Activated CD8-positive, alpha-beta memory T cell treated with anti-CD3 and anti-CD28 coated beads, Interleukin-2, amount 50 U/mL, for 24 hours (primary cell): ENCODE results near the gene CCDC47.
"Not testable (repeated sequence)": the region's sequence is repeated elsewhere in the genome, so short reads cannot be mapped to it uniquely, and the experiment has no call there.

ENCODE experiments used
- DNase-seq: peaks from one replicate; pipeline ENCODE4 v3.0.0-alpha.2; 2020; ENCODE audit errors: extremely low read depth

CCDC47 gene

GRCh38 chr17:63735691-63736090 lies 37.7 kb downstream of the CCDC47 start:
- DNase-seq, result no peak

DNA sequence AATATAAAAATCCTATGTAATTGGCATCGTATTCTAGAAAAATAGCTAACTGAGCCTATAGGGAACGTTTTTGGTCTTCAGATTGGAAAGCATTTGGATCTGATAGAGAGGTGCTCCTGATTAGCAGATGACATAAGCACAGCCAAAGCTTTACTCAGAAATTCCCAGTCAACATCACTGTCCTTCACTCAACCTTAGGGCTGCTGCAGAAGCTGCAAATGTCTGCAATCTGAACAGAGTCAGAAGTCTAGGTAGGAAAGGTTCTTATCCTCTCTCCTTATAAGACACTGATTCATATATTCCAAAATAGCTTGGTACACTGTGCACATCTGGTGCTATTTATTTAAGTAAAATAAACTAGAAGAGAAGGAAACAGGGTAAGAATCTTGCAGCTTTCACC lies 51.0 kb downstream of the CCDC47 start:
- DNase-seq, result no peak

GRCh38 chr17:63720194-63720593 lies 53.2 kb downstream of the CCDC47 start:
- DNase-seq, result not testable (repeated sequence)

GRCh38 chr17:63718988-63719387 lies 54.4 kb downstream of the CCDC47 start:
- no peak for DNase-seq

DNA sequence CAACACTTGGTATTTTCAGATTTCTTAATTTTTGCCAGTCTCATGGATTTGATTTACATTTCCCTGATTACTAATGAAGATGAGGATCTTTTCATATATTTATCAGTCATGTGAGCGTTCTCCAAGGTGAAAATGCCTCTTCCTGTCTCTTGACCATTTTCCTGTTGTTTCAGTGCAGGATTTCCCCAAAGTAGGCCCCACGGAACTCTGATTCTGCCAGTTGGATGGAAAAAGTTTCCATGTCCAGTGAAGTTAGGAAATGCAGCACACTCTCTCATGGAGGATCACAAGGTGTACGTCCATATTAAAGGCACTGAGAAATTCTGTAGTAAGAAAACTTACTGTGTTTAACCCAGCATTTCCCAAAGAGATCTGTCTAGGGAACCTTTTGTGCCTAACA lies 57.0 kb downstream of the CCDC47 start:
- DNase-seq, result no peak

GRCh38 chr17:63714550-63715277 lies 58.7 kb downstream of the CCDC47 start:
- DNase-seq, result no peak

- no peak for DNase-seq
Measured at GRCh38 chr17:63709110-63709509, 64.3 kb downstream of the CCDC47 start.

DNA sequence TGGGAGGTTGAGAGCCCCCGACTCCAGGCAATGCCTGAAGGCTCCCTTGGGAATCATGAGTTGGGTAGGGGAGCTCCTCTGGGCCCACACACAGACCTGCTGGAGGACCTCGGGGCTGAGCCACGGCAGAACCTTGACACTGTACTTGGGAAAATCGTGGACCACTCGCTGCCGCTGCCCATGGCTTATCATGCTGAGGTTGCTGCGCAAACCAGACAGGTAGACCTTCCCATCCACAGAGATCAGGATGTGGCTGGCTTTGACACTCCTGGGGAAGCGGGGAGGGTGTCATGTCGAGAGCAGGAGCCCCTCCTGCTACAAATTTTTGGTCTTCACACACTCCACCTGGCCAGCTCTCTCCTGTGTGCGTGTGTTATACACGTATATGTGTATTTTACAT lies 66.2 kb downstream of the CCDC47 start:
- DNase-seq, result no peak

DNA sequence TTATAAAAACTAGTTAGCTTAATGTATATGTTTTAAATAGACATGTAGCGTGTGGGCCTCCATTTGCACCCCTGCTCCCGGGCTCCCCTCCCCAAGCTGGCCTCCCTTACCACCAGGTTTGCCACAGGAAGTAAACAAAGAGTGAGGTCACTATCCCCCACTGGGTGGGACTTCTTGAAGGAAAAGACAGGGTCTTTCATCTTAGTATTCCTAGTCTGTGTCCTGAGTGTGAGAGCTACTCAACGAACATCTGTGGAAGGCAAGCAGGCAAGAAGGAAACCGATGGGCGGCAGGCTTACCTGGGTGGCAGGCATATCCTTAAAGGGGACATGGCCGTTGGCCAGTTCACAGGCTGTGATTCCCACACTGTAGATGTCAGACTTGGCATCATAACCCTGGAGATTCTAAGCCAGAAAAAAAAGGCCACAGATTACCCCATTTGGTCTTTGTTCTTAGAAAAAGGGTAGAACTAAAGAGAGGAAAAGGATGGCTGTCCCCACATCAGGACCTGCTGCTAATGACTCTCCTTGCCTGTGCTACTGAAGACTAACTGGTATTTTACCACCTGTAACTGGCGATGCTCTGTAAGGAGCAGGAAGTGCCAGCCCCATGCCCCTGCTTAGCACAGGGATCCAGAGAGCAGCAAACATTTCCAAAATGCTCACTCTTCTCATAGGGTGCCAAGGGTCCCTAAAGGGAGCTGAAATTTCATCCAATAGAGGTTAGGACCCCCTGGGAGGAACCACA lies 66.9 kb downstream of the CCDC47 start:
- DNase-seq, result no peak

DNA sequence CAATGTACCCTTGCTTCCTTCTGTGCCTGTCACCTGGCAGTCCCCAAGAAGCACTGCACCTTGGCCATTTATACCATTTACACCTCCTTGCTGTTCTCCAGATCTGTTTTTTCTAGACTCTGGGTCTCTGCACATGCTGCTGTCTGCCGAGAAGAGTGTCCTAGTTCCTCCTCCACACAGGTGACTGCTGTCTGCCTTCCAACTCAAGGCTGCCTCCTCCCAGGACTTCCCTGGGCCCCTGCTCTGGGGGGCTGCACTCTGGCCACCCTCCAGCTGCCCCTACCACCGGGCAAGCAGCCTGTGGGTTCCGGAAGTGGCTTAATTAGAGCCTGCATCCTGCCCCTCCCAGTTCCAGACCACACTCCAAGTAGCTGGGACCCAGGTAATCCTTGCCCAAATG lies 67.7 kb downstream of the CCDC47 start:
- DNase-seq, result no peak

DNA sequence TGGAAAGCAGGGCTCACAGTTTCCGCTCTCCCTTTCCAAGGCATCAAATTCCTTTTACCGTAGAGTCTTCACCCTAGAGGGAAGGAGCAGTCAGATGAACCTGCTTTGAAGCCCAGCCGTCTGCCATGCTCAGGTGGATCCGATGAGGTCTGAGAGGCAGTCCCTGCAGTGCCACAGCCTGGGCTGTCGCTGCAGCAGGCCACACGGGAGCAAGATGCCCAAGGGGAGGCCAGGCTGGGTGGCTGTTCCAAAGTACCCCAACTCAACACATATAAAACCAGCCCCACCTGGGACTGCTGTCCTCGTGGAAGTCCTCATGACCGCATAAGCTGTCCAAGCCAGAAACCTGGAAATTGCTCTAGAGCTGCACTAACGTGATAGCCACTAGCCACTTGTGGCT lies 68.6 kb downstream of the CCDC47 start:
- DNase-seq, result no peak

DNA sequence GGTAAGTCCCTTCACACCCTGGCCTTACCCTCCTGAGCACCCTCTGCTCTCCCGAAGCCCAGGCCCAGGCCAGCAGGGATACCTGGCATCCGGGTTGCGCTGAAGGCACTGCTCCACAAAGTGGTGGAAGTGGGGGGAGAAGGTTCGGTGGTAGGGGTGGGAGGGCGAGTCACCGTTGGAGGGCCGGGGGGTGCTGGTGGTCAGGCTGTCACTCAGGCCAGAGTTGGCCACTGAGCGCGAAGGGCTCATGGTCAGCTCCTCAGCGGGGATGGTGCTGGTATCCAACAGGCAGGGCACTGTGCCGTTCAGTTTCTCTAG lies 69.2 kb downstream of the CCDC47 start:
- no peak for DNase-seq

- no peak for DNase-seq
Measured at GRCh38 chr17:63703556-63704258, 69.7 kb downstream of the CCDC47 start.

DNA sequence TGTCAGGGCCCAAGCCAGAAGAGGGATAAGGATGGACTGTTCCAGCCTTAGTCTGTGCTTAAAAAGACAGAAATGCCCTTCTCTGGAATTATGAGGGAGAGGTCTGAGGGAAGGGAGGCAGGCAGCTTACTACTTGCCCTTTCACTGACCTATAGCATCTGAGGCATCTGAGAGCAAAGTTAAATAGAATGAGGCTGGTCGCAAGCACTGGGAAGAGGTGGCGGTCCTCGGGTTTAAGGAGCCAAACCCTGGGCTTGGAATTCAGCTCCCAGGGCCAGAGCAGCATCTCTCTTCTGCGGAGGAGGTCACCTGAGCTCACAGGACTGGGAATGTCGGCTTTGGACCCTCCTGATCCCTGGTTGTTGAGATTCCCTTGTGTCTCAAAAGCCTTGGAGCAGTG lies 70.4 kb downstream of the CCDC47 start:
- no peak for DNase-seq

DNA sequence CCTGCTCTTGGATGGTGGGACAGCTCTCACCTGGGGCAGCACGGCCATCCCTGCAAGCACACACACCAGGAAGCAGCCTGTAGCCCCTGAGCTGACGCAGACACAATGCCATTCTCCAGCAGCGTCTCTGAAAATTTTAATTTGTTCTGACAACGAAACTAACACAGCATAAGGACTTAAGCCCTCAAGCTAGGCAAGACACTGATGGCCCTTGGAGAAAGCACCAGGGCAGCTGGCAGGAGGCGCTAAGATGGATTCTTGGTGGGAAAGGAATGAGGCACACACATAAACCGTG lies 70.7 kb downstream of the CCDC47 start:
- no peak for DNase-seq

- no peak for DNase-seq
Measured at GRCh38 chr17:63701868-63702720, 71.3 kb downstream of the CCDC47 start.

DNA sequence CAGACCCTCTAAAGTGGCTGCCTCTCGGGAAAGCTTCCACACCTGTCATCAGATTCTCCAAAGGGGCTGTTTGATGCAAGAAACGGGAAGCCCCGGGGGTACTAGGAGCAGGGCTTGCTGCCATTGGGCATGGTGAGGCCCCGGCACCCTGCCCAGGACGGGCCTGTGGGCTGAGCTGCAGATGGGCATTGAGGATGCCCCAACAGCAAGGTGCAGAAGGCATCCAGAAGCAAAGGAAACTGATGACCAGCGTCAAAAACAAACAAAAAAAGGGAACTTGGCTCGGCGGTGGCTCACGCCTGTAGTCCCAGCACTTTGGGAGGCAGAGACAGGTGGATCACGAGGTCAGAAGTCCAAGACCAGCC lies 72.0 kb downstream of the CCDC47 start:
- no peak for DNase-seq

- DNase-seq, result no peak
Measured at GRCh38 chr17:63700528-63701455, 72.6 kb downstream of the CCDC47 start.

DNA sequence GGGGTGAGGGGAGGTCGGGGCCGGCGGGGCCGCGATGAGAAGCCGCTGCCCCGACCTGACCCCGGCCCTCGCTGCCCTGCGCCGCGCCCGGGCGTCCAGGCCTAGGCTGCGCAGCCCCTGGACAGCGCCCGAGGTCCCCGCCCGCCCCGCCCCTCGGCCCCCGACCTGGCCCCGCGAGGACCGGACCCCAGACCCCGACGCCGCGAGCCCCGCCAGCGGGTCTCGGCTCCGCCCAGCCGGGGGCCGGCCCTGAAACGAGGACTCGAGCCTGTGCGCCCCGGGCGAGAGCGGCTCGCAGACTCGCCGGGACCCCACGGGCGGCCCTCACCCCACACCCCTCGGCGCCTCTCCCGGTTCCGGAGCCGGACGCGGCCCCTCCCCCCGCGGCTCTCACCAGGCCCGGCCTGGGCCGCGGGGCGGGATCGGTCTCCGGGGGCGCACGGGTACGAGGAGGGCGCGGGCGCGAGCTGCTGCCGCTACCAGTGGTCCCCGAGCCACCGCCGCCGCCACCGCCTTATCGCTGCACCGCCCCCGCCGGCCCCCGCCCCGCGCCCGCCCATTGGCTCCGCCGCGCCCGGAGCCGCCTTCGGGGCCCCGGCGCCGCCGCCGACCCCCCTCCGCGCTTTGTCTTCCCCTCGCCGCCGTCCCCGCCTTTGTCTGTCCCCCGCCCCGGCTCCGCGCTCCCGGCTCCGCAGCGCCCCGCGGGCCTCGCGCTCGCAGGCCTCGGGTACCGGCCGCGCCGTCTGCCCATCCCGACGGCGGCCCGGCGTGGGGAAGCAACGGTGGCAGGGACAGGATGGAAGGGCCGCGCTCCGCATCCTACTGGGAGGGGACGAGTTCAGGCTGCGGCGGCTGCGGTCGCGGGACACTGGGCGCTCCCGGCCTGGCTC lies 73.5 kb downstream of the CCDC47 start, which contains the start of gene LIMD2:
LIMD2 (minus strand) TSS at position 488 of the 890 bp plus-strand sequence. CDS start 827 bp downstream, outside the sequence.
- no peak for DNase-seq
